WTC11 (cell line): ENCODE data around the gene TPK1. TPM values are rescaled to one million over a fixed set of nuclear protein-coding genes. Genes with fewer than 3 reads are reported as not detected.

Experiments used
- ATAC-seq: fragments of 200-7000 bp; cut with Tn5 transposase; 2 replicates; pipeline ENCODE4 v1.10.0; 2021; ENCODE audit warnings: mild to moderate bottlenecking, moderate library complexity
- CTCF ChIA-PET: fragments of 300-600 bp; sonication (Branson Sonifier 250); formaldehyde crosslinking; loops from one replicate; lab custom pipeline; 2021; ENCODE audit warnings: antibody characterized with exemption; lab: Charles Lee
- POLR2A ChIA-PET: fragments of 350-600 bp; sonication (Branson Sonifier 250); formaldehyde crosslinking; loops from one replicate; lab custom pipeline; 2021; ENCODE audit warnings: antibody characterized with exemption; lab: Charles Lee
- DNase-seq: peaks from one replicate; pipeline ENCODE4 v3.0.0; 2021; ENCODE audit warnings: low spot score
- H3K27ac Mint-ChIP-seq: 2 replicates; pipeline ENCODE4 v1.8.0; 2021; ENCODE audit warnings: mixed read lengths
- H3K27me3 Mint-ChIP-seq: 2 replicates; pipeline ENCODE4 v1.8.0; 2021; ENCODE audit warnings: low read depth, mild to moderate bottlenecking, moderate library complexity, mixed read lengths
- H3K36me3 Mint-ChIP-seq: 2 replicates; pipeline ENCODE4 v1.8.0; 2021; ENCODE audit warnings: mixed read lengths
- H3K4me1 Mint-ChIP-seq: 2 replicates; pipeline ENCODE4 v1.8.0; 2022; ENCODE audit warnings: mixed read lengths
- H3K4me3 Mint-ChIP-seq: 2 replicates; pipeline ENCODE4 v1.8.0; 2021; ENCODE audit warnings: mild to moderate bottlenecking, moderate library complexity, mixed read lengths
- H3K9me3 Mint-ChIP-seq: 2 replicates; pipeline ENCODE4 v1.8.0; 2021; ENCODE audit warnings: mixed read lengths
- ATF2 ChIP-seq: sonication (generic); formaldehyde crosslinking; IDR thresholded peaks from 2 replicates; pipeline ENCODE4 v1.8.1; 2022; ENCODE audit warnings: low read depth, missing genetic modification reagents, borderline replicate concordance
- FOXJ3 ChIP-seq: sonication (generic); formaldehyde crosslinking; IDR thresholded peaks from 2 replicates; pipeline ENCODE4 v1.9.0; 2021; ENCODE audit warnings: missing genetic modification reagents, mild to moderate bottlenecking, borderline replicate concordance
- GRHL2 ChIP-seq: fragments of 250-450 bp; sonication (Bioruptor Pico); IDR thresholded peaks from 2 replicates; pipeline ENCODE4 v1.8.0; 2022; ENCODE audit warnings: mild to moderate bottlenecking, moderate library complexity; ENCODE audit not compliant: insufficient replicate concordance, severe bottlenecking
- IRF1 ChIP-seq: sonication (generic); formaldehyde crosslinking; IDR thresholded peaks from 2 replicates; pipeline ENCODE4 v1.8.0; 2023; ENCODE audit warnings: missing genetic modification reagents
- MXD4 ChIP-seq: fragments of 250-450 bp; sonication (Bioruptor Pico); IDR thresholded peaks from 2 replicates; pipeline ENCODE4 v1.8.0; 2021; ENCODE audit warnings: mild to moderate bottlenecking, moderate library complexity, borderline replicate concordance
- NR3C1 ChIP-seq: sonication (generic); formaldehyde crosslinking; conservative IDR thresholded peaks from 2 replicates; pipeline ENCODE4 v1.8.1; 2023; ENCODE audit warnings: low read depth, mild to moderate bottlenecking, missing genetic modification reagents
- TP53 ChIP-seq: sonication (generic); formaldehyde crosslinking; IDR thresholded peaks from 2 replicates; pipeline ENCODE4 v1.8.1; 2023; ENCODE audit warnings: mild to moderate bottlenecking, missing genetic modification reagents
- ZBTB21 ChIP-seq: sonication (generic); formaldehyde crosslinking; IDR thresholded peaks from 2 replicates; pipeline ENCODE4 v1.8.1; 2023; ENCODE audit warnings: mild to moderate bottlenecking, missing genetic modification reagents, borderline replicate concordance
- ZMAT4 ChIP-seq: fragments of 250-450 bp; sonication (Bioruptor Pico); IDR thresholded peaks from 2 replicates; pipeline ENCODE4 v1.9.0; 2021; ENCODE audit warnings: mild to moderate bottlenecking
- ZNF232 ChIP-seq: sonication (generic); formaldehyde crosslinking; IDR thresholded peaks from 2 replicates; pipeline ENCODE4 v1.8.0; 2022; ENCODE audit warnings: mild to moderate bottlenecking, missing genetic modification reagents
- ZNF263 ChIP-seq: sonication (generic); formaldehyde crosslinking; IDR thresholded peaks from 2 replicates; pipeline ENCODE4 v1.8.1; 2022; ENCODE audit warnings: low read depth, mild to moderate bottlenecking, moderate library complexity, missing genetic modification reagents
- total RNA-seq: library from RNA; stranded (reverse); gene quantifications from 3 replicates; pipeline ENCODE4 v1.2.3, GENCODE V29; 2021
- TF ChIP-seq, protein P1 (sequence below): sonication (generic); formaldehyde crosslinking; IDR thresholded peaks from 2 replicates; pipeline ENCODE4 v1.8.1; 2023; ENCODE audit warnings: mild to moderate bottlenecking, moderate library complexity, missing genetic modification reagents
- TF ChIP-seq, protein P2 (sequence below): sonication (generic); formaldehyde crosslinking; IDR thresholded peaks from 2 replicates; pipeline ENCODE4 v1.8.1; 2022; ENCODE audit warnings: missing genetic modification reagents, borderline replicate concordance
- TF ChIP-seq, protein P3 (sequence below): sonication (generic); formaldehyde crosslinking; IDR thresholded peaks from 2 replicates; pipeline ENCODE4 v1.8.0; 2022; ENCODE audit warnings: mild to moderate bottlenecking, missing genetic modification reagents
- TF ChIP-seq, protein P4 (sequence below): sonication (generic); formaldehyde crosslinking; IDR thresholded peaks from 2 replicates; pipeline ENCODE4 v1.8.0; 2022; ENCODE audit warnings: missing genetic modification reagents
- TF ChIP-seq, protein P5 (sequence below): fragments of 200-600 bp; IDR thresholded peaks from 2 replicates; pipeline ENCODE4 v1.8.0; 2022; ENCODE audit warnings: antibody characterized with exemption

The TPK1 gene
- total RNA-seq, 1 experiment from 2014 or later: 2.7 TPM

GRCh38 chr7:144474800-144475615 lies 360.8 kb downstream of the TPK1 start:
- ChIA-PET CTCF (interaction anchor here (1.1 kb wide), 1 partner anchor 38 kb away, joined by 3 read pairs; no protein-coding TSS in a partner anchor), POLR2A (no interaction called here)
- Mint-ChIP-seq H3K27me3 (no peaks in the 10 kb centered on the region), H3K27ac (no peak overlapping the region), H3K4me1 (peaks cover 26% of the 10 kb centered on the region), H3K4me3 (no peak overlapping the region), H3K36me3 (no peaks in the 10 kb centered on the region), H3K9me3 (no peaks in the 10 kb centered on the region)
- TF ChIP-seq, protein P1, sequence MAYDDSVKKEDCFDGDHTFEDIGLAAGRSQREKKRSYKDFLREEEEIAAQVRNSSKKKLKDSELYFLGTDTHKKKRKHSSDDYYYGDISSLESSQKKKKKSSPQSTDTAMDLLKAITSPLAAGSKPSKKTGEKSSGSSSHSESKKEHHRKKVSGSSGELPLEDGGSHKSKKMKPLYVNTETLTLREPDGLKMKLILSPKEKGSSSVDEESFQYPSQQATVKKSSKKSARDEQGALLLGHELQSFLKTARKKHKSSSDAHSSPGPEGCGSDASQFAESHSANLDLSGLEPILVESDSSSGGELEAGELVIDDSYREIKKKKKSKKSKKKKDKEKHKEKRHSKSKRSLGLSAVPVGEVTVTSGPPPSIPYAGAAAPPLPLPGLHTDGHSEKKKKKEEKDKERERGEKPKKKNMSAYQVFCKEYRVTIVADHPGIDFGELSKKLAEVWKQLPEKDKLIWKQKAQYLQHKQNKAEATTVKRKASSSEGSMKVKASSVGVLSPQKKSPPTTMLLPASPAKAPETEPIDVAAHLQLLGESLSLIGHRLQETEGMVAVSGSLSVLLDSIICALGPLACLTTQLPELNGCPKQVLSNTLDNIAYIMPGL (CRISPR knock-in tag): no peak
- TF ChIP-seq, protein P2, sequence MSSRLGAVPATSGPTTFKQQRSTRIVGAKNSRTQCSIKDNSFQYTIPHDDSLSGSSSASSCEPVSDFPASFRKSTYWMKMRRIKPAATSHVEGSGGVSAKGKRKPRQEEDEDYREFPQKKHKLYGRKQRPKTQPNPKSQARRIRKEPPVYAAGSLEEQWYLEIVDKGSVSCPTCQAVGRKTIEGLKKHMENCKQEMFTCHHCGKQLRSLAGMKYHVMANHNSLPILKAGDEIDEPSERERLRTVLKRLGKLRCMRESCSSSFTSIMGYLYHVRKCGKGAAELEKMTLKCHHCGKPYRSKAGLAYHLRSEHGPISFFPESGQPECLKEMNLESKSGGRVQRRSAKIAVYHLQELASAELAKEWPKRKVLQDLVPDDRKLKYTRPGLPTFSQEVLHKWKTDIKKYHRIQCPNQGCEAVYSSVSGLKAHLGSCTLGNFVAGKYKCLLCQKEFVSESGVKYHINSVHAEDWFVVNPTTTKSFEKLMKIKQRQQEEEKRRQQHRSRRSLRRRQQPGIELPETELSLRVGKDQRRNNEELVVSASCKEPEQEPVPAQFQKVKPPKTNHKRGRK (CRISPR knock-in tag): no peak
- no peak for TF ChIP-seq MXD4 (CRISPR knock-in tag)
- no peak for TF ChIP-seq ZMAT4 (CRISPR knock-in tag)
- no peak for DNase-seq
- ATAC-seq: no peak

- H3K9me3 Mint-ChIP-seq: no peaks in the 10 kb centered on the region
- peaks cover 26% of the 10 kb centered on the region for H3K4me1 Mint-ChIP-seq
- ATAC-seq (no peak), DNase-seq (no peak)
- POLR2A ChIA-PET: no interaction called here
- H3K27me3 Mint-ChIP-seq: no peaks in the 10 kb centered on the region
- H3K36me3 Mint-ChIP-seq: no peaks in the 10 kb centered on the region
- H3K27ac Mint-ChIP-seq: no peak overlapping the region
- no peak overlapping the region for H3K4me3 Mint-ChIP-seq
- CTCF ChIA-PET: no interaction called here
- TF ChIP-seq, protein P3, sequence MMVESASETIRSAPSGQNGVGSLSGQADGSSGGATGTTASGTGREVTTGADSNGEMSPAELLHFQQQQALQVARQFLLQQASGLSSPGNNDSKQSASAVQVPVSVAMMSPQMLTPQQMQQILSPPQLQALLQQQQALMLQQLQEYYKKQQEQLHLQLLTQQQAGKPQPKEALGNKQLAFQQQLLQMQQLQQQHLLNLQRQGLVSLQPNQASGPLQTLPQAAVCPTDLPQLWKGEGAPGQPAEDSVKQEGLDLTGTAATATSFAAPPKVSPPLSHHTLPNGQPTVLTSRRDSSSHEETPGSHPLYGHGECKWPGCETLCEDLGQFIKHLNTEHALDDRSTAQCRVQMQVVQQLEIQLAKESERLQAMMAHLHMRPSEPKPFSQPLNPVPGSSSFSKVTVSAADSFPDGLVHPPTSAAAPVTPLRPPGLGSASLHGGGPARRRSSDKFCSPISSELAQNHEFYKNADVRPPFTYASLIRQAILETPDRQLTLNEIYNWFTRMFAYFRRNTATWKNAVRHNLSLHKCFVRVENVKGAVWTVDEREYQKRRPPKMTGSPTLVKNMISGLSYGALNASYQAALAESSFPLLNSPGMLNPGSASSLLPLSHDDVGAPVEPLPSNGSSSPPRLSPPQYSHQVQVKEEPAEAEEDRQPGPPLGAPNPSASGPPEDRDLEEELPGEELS: no peak
- no peak for TF ChIP-seq ZNF232 (CRISPR knock-in tag)
- no peak for TF ChIP-seq ZNF263 (CRISPR knock-in tag)
- TF ChIP-seq IRF1 (CRISPR knock-in tag): no peak
- TF ChIP-seq GRHL2 (CRISPR knock-in tag): no peak
- no peak for TF ChIP-seq TP53
- no peak for TF ChIP-seq ATF2 (CRISPR knock-in tag)
- TF ChIP-seq, protein P4, sequence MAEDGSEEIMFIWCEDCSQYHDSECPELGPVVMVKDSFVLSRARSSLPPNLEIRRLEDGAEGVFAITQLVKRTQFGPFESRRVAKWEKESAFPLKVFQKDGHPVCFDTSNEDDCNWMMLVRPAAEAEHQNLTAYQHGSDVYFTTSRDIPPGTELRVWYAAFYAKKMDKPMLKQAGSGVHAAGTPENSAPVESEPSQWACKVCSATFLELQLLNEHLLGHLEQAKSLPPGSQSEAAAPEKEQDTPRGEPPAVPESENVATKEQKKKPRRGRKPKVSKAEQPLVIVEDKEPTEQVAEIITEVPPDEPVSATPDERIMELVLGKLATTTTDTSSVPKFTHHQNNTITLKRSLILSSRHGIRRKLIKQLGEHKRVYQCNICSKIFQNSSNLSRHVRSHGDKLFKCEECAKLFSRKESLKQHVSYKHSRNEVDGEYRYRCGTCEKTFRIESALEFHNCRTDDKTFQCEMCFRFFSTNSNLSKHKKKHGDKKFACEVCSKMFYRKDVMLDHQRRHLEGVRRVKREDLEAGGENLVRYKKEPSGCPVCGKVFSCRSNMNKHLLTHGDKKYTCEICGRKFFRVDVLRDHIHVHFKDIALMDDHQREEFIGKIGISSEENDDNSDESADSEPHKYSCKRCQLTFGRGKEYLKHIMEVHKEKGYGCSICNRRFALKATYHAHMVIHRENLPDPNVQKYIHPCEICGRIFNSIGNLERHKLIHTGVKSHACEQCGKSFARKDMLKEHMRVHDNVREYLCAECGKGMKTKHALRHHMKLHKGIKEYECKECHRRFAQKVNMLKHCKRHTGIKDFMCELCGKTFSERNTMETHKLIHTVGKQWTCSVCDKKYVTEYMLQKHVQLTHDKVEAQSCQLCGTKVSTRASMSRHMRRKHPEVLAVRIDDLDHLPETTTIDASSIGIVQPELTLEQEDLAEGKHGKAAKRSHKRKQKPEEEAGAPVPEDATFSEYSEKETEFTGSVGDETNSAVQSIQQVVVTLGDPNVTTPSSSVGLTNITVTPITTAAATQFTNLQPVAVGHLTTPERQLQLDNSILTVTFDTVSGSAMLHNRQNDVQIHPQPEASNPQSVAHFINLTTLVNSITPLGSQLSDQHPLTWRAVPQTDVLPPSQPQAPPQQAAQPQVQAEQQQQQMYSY: no peak
- TF ChIP-seq FOXJ3 (CRISPR knock-in tag): no peak
- TF ChIP-seq, protein P5, sequence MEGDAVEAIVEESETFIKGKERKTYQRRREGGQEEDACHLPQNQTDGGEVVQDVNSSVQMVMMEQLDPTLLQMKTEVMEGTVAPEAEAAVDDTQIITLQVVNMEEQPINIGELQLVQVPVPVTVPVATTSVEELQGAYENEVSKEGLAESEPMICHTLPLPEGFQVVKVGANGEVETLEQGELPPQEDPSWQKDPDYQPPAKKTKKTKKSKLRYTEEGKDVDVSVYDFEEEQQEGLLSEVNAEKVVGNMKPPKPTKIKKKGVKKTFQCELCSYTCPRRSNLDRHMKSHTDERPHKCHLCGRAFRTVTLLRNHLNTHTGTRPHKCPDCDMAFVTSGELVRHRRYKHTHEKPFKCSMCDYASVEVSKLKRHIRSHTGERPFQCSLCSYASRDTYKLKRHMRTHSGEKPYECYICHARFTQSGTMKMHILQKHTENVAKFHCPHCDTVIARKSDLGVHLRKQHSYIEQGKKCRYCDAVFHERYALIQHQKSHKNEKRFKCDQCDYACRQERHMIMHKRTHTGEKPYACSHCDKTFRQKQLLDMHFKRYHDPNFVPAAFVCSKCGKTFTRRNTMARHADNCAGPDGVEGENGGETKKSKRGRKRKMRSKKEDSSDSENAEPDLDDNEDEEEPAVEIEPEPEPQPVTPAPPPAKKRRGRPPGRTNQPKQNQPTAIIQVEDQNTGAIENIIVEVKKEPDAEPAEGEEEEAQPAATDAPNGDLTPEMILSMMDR: no peak
- TF ChIP-seq ZMAT4 (CRISPR knock-in tag): no peak
- TF ChIP-seq ZBTB21: no peak
- no peak for TF ChIP-seq NR3C1 (CRISPR knock-in tag)
These were observed 361.5 kb downstream of the TPK1 start for GRCh38 chr7:144474363-144474762.
